ENCODE results near the gene LPAR5.

The LPAR5 gene

GRCh38 chr12:6635856-6636531 lies at the start of gene LPAR5:
TSS of gene LPAR5 (minus strand) at chr12:6635959. CDS start at chr12:6621248, 14,711 bp downstream.
- peak; percentile 78 for DNase-seq (ENCODE audit: low spot score)

- DNase-seq (ENCODE audit: low spot score) = peak; percentile 27
Measured at GRCh38 chr12:6684609-6685008, 48.9 kb upstream of the LPAR5 start.

GRCh38 chr12:6676962-6677361 lies 41.2 kb upstream of the LPAR5 start:
- no peak for DNase-seq (ENCODE audit: low spot score)

GRCh38 chr12:6672143-6672542 lies 36.4 kb upstream of the LPAR5 start:
- no peak for DNase-seq (ENCODE audit: low spot score)

GRCh38 chr12:6667559-6668210 lies 31.9 kb upstream of the LPAR5 start:
- DNase-seq (ENCODE audit: low spot score) = no peak

GRCh38 chr12:6666211-6666610 lies 30.5 kb upstream of the LPAR5 start:
- no peak for DNase-seq (ENCODE audit: low spot score)

- DNase-seq (ENCODE audit: low spot score) = no peak
Measured at GRCh38 chr12:6664902-6665301, 29.1 kb upstream of the LPAR5 start.

GRCh38 chr12:6662906-6663742 lies 27.4 kb upstream of the LPAR5 start, which contains the start of gene ING4:
TSS of gene ING4 (minus strand) at chr12:6663119. CDS start at chr12:6663101, 18 bp downstream.
- peak; percentile 97 for DNase-seq (ENCODE audit: low spot score)

- DNase-seq (ENCODE audit: low spot score) = peak; percentile 70
Measured at GRCh38 chr12:6662602-6662905, 26.8 kb upstream of the LPAR5 start.

- DNase-seq (ENCODE audit: low spot score) = no peak
Measured at GRCh38 chr12:6653987-6654386, 18.2 kb upstream of the LPAR5 start.

GRCh38 chr12:6653342-6653741 lies 17.6 kb upstream of the LPAR5 start:
- no peak for DNase-seq (ENCODE audit: low spot score)

GRCh38 chr12:6652391-6652790 lies 16.6 kb upstream of the LPAR5 start:
- DNase-seq (ENCODE audit: low spot score) = no peak

GRCh38 chr12:6650832-6651231 lies 15.1 kb upstream of the LPAR5 start:
- DNase-seq (ENCODE audit: low spot score) = no peak

GRCh38 chr12:6647083-6647604 lies 11.4 kb upstream of the LPAR5 start, which contains the start of gene ACRBP:
TSS of gene ACRBP (minus strand) at chr12:6647432. CDS start at chr12:6647366, 66 bp downstream.
- peak; percentile 80 for DNase-seq (ENCODE audit: low spot score)

- no peak for DNase-seq (ENCODE audit: low spot score)
Measured at GRCh38 chr12:6646276-6647082, 10.7 kb upstream of the LPAR5 start.

- no peak for DNase-seq (ENCODE audit: low spot score)
Measured at GRCh38 chr12:6644903-6645302, 9.1 kb upstream of the LPAR5 start.

GRCh38 chr12:6644257-6644596 lies 8.5 kb upstream of the LPAR5 start:
- DNase-seq (ENCODE audit: low spot score) = peak; percentile 70

- DNase-seq (ENCODE audit: low spot score) = peak; percentile 36
Measured at GRCh38 chr12:6643569-6644256, 8.0 kb upstream of the LPAR5 start.

GRCh38 chr12:6641131-6641530 lies 5.4 kb upstream of the LPAR5 start:
- no peak for DNase-seq (ENCODE audit: low spot score)

GRCh38 chr12:6640497-6640896 lies 4.7 kb upstream of the LPAR5 start:
- DNase-seq (ENCODE audit: low spot score) = no peak

- no peak for DNase-seq (ENCODE audit: low spot score)
Measured at GRCh38 chr12:6639151-6639801, 3.5 kb upstream of the LPAR5 start.

Data from germinal center (tissue), 1 donor.